NCI-H510A treated with DMSO at 0.1 percent for 48 hours (cell line): Measurements from ENCODE around the gene CPNE4.
"Not testable (repeated sequence)": the region's sequence is repeated elsewhere in the genome, so short reads cannot be mapped to it uniquely, and the experiment has no call there.

Experiments used
- DNase-seq: peaks from one replicate; lab custom pipeline; 2025; lab: John Stamatoyannopoulos, UW

The CPNE4 gene

DNA sequence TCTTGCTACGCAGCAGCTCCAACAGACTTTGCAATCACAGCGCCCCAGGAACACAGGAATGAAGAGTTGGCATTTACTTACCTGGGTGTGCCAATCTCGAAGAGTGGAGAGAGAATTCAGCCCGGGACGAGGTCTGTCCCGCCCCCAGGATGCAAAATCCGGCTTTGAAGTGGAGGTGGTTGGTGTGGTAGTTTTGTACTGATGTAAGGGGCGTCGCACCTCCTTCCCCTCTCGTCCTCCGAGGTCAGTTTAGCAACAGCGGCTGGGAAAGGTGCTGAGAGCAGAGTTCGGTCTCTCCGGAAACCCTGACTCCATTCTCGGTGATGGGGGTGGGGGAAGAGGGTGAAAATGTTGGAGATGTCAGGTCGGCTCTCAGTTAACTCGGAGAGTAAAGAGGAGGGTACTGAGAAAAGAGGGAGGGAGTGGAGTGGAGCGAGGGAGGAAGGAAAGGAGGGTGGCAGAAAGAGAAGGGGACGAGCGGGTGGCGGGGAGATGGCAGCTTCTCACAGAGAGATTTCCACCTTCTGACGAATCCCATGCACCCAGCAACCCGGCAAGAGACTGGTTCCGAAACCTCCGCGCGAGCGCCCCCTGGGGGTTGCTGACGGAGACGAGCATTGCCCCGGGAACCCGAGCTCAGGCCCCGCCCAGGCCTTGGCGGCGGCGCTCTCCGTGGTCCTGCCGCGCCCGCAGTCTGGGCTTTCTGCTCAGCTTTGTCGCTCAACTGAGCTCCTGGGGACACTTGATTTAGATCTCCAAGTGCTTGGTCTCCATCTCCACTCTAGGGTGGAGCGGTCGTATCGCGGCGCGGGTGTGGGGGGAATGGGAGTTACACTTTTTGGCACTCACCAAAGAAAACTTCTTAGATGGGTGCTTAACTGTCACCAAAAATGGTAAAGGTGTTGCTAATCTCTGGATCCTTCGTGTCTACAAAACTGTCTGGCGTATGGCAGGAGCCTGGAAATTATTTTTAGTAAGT, at the start of gene CPNE4:
TSS of gene CPNE4 (minus strand) at position 529 of the 979 bp plus-strand sequence.
- DNase-seq: peak; percentile 83

DNA sequence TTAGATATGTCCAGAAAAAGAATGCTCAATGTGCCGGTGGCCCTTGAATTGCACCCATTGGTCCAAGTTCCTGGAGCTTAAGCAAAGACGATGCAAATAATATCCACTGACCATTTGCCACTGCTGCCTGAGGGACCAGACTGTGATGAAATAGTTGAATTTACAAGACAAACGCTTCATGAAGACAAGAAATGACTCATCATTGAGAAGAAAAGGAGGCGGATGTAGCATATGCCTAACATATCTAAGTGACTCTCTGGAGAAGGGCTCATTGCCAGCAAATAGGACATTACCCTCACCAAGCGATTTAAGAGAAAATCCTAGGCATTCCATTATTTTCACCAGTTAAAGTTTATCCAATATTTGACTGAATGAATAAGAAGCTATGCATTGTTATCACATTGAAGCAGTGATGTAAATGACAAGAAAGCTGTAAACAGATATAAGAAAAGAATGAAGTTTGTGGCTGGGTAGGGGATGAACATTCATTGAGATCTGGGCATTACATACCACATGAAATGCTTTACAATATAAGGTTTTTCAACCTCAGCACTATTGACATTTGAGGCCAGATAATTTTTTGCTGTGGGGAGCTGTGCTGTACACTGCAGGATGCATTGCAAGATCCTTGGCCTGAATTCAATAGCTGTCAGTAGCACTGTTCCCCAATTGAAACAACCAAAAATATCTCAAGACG, 48.9 kb upstream of the CPNE4 start:
- no peak for DNase-seq

DNA sequence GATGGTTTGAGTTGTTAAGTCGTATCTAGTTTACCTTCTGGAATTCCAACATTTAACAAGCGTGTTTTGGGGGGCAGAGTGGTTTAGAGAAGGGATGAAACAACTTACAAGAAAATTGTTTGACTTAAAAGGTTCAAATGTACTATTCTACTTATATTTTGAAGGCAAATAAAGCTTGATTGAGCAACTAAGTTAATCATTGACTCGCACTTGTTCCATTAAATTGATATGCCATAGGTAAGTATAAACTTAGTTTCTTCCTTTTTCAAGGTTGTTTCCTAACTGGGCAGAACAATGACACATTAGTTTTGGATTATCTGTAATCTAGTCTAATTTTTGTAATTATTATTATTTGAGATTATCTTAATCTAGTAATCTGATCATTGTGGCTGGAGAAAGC, 48.3 kb upstream of the CPNE4 start:
- no peak for DNase-seq

DNA sequence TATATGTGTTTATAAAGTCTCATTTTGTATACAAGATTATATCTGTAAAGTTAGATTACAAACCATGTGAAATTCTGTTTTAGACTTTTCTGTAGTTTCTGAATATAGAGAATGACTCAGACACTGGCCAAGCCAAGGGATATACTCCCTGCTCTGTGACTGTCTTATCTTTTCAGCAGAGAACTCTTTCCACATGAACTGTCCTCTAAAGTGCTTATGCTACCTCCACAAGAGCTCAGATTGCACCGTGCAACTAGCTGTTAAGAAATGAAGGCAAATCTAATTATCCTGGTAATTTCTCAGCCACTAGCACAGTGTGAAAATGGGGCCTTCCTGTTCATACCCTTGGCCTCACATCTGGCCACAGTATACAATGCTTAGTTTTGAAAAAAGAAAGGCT, 44.3 kb upstream of the CPNE4 start:
- DNase-seq: no peak

DNA sequence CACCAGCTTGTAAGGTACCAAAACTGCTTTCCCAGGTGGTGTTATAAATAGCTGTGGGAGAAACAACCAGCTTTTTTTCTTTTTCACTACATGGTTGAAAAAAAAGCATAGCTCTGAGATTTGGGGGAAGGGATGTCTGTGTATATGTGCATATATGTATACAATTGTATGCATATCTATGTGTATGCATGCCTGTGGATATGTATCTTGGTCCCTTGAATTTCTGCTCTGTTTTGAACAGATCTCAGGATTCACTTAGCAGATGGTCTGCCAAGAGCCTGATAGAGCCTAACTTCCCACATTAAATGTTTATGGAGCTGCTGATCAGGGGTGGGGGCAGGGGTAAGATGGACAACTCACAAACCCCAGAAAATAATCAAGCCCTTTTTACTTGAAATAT, 39.0 kb upstream of the CPNE4 start:
- DNase-seq: no peak

DNA sequence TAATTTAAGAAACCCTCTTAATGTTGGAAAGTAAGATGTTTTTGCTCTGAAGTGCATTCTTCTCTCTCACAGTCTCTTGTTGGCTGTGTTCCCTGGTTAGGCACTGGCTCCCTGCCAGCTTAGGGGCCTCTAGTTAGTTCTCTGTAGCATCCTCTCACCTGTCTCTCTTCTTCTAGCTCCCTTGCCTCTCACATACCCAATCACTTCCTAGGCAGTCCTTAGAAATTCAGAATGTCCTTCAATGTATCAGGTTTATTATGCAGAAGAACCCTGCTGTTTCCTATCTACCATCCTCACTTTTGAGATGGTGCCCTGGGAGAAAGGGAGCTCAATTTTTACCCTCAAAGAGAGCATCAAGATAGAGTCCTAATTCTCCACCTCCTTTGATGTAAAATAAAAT, 36.2 kb upstream of the CPNE4 start:
- DNase-seq: peak; percentile 31

DNA sequence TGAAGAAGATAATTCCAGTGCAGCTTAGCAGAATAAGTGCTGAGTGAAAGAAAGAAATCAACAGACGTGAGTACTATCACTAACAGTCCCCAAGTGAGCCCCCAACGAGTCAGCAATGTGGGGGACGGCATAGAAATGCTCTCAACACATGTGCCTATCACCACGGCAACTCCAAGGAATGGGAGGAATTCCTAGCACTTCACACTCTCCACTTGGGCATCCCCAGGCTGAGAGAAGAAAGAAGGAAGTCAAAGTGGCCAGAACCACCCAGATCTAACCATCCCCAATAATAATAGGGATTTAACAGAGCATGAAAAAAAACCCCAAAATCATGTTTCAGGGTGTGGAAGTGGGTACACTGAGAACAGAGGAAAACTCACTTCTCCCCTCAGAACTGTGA, 29.3 kb upstream of the CPNE4 start:
- no peak for DNase-seq

DNA sequence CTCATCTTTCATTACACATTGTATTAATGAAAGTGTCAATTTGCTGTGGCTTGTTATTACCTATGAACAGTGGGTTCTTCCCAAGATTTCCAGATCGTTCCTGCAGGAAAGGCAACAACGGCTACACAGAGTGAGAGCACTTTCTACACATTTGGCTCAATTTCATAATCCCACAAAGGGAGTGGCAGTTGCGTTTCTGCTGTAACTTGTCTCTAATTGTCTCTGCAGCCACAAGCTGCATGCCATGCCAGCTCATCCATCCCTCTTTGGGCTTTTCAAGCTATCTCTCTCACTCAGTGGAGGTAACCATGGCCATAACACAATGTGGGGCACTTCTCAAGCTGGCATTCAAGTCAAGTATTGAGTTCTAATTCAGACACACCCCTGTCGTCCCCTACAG, 27.7 kb upstream of the CPNE4 start:
- no peak for DNase-seq

DNA sequence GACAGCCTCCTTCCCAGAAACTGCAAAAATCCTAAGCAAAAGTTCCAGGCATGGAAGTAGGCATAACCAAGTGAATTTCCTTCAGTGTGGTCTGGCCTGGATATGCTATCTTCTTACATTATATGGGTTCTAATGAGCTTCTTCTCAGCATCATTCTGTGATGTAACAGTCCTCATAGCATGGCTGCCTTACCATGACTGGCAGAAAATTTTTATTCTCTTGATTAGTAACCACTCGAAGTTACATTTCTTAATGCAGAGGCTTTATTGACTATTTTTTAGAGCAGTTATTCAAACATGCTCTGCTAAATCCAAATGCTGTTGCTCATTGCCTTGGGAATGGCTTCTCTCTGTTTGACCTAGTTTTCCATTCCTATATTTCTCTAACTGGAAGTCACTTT, 21.1 kb upstream of the CPNE4 start:
- DNase-seq: no peak

DNA sequence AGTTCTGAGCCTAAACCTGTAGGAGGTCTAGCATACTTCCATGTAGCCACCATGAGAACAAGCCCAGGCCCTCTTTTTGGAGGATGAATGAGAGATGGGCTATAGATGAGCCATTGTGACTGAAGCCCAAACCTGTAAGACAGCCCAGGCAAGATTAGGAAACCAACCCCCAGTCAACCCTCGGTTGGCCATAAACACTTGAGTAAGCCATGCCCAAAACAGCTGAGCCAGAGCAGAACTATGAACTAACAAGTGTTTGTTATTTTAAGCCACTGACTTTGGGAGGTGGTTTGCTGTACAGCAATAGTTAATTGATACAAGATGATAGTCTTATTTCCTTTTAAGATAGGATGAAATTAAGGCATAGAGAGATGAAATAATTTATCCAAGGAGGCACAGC, 12.4 kb upstream of the CPNE4 start:
- DNase-seq: no peak

DNA sequence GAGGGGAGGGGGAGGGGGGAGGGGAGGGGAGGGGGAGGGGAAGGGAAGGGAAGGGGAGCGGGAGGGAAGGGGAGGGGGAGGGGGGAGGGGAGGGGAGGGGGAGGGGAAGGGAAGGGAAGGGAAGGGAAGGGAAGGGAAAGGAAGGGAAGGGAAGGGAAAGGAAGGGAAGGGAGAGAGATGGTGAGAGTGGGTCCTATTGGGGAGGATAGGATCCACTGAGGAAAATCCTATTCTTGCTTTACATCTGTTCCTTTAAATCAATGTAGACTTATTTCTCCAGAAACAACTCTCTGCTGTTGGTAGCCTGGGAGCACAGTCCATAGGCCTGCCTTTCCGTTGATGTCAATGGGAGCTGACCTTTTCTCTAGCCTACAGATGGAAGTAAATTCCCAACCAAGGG, 10.1 kb upstream of the CPNE4 start:
- DNase-seq: not testable (repeated sequence)

DNA sequence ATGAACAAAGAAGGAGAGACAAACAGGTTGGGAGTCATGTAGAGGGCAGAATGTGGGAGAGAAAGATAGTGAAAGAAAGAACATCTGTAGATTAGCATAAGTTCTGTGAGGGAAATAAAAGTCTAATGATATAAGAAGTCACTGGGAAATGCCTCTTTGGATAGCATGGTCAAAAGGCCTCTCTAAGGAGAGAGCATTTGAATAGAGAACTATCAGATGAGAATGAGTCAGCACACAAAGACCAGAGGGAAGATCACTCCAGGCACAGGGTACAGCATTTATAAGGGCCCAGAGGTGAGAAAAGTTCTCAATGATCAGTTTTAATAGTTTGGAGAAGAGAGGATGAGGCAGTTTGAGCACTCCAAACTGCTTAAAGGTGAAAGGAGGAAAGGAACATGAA, 7.9 kb upstream of the CPNE4 start:
- DNase-seq: no peak

DNA sequence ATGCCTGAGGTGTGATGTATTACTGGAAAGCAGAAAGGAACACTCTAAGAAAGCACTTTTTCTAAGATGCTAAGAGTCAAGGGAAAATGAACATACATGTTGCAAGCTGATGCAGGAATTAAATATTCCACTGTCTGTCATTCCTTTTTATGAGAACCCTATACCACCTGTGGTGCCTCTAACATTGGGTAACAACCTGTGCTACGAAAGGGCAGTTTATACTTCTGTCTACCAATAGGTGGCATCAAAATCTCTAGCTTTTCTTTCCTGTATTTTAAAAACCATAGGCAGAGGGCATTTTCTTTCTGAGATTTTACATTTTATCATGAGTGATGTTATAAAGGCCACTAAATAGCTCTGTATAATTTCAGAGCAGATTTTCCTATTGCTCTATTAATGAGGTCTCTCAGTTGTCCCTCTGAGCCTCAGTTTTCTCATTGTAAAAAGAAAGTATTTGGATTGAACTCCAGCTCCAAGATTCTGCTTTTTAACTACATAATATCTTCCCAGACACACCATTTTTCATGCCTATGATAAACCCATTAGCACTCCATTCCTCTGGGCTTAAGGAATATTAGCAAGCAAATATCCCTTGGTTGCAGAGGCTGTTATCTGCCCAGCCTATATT, 3.5 kb upstream of the CPNE4 start:
- DNase-seq: peak; percentile 41

DNA sequence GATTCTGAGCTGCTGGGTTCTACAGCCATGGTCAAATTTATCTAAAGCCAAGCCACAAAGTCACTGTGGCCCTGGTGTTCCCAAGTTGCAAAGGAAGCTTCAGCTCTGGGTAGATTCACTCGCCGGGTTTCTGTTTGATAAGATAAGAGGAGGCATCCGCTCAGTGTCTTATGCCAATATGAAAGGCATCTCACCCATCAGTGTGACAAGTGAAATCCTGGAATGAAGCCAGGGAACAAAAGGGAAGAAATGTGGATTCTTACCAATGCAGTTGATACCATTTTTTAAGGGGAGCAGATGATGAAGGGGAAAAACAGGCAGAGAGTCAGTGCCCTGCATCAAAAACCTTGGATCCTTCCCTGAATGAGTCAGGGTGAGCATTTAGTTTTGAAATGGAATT, 2.8 kb upstream of the CPNE4 start:
- no peak for DNase-seq

DNA sequence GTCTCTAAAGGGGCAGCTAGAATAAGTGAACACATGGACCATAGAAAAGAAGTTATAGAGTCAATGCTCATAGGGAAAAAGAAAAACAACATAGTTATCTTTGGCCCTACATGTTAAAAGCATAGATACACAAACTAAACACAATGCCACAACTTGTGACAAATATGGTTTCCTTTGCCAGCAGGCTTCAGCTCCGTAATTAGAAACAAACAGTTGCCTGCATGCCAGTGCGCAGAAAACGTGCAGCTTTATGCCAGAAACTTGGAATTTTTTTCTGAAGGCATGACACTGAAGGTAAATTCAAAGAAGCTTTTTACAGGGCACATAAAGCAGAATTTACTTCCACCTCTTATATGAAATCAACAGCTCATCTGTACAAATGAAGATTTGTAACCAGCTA, 2.2 kb upstream of the CPNE4 start:
- DNase-seq: no peak

DNA sequence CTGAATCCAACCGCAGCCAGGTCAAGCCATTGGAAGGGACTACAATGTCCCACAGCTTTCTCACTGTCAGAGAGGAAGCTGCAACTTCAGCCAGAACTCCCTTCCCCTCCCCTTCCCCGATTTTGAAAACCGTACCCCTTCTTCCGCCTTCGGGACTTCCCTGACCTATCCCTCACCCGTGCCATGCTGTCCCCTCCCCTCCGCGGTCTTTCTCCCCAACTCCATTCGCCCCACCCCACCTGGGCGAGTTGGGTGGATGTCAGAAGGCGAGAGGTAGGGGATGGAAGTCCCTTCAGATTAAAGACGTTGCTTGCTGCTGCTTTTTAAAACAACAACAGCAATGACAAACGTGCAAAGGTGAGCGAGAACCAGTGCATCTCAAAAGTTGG, 723 bp downstream of the CPNE4 start:
- no peak for DNase-seq

DNA sequence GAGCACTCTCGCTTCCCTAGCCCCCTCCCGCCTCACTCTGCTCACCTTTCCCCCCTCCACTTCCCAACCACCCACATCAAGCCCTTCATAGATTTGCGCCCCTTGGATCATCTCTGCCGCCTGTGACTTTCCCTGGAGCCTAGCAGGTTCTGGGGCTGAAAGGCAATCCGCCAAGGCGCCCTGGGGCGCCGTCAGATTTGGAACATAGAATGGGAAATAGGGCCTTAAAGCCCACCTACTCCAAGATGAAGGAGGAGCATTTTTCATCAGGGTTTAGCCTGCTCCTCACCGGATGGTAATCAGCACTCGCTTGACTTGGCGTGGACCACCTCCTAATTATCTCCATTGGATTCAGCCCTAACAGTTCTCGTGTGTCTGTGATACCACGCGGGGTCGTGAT, 1.3 kb downstream of the CPNE4 start:
- DNase-seq: no peak

DNA sequence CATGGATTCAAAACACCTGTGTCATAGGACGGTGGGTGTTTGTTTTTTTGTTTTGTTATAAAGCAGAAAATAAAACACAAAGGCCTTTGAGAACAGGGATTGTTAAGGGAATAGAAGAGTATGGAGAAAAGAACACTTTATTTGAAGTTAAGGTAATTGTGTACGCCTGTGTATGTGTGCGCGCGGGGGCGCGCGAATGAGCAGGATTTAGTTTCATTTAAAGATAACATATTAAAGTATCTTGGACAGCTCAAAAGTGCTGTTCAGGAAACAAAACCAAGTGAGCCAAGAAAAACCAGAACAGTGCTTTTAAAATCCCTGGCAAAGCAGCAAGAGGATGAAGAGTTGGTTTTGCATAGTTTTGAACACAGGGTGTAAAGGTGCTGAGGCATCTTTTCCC, 1.9 kb downstream of the CPNE4 start:
- no peak for DNase-seq

DNA sequence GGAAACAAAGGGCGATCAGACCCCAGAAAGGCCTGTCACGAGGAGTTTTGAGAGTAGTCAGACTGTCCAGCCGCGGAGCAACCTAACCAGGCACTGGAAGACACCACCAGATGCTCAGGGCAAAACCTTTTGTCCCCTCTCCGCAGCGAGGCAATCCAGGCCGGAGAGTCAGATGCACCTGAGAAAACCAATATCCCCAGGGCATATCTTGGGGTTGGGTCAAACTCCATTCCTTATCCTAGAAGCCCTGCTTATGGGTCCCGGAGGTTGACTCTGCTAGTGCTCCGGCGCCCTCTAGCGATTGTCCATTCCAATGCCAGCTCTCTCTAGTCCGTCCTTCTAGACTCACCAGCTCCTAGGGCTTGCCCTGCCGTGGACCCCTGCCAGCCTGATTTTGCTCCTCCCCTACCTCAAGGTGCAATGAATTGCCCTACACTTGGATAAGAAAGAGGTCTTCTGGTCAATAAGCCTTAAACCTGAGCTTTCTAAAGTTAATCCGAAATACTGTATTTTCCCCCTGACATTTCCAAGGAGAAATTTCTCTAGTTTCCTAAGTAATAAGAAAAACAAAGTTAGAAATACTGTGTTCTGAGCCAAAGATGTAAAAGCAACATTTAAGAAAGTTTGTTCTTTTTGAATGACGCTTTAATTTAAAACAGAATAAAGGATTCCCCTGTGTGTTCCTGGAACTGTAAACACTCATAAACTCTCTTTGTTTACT, 5.5 kb downstream of the CPNE4 start:
- DNase-seq: peak; percentile 81

DNA sequence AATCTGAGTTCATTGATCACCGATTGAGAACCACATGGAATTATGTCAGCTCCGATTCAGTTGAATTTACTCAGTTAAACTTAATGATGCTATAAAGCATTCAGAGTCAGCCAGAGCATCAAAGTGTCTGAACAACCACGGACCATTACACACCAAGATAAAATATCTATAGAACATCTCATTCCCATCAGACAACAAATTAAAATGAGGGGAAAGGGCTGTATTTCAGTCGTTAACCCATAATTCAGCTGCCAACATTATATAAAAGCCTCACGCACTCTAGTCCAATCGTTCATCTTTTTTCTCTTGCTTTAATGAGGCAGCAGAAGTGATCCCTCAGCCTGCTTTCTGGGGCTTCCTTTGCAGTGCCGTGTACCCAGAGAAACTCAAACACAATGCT, 11.9 kb downstream of the CPNE4 start:
- DNase-seq: no peak

DNA sequence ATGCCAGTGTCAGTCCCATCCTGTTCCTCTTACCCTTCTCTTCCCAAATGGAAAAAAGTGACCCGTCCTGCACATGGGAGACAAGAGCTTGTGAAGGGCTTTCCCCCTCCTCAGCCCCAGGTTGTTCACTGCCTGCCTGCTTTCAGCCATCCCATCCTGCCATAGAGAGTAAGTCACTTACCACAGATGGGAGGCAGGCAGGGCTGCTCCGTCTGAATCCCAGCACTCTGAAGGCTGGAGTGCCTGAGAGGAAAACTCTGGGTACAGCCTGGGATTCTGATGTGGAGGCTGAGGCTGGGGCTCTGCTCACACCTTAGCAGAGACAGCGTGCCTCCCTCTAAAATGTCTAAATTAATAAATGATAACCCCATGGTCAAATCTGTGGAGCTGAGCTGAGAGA, 14.8 kb downstream of the CPNE4 start:
- no peak for DNase-seq

DNA sequence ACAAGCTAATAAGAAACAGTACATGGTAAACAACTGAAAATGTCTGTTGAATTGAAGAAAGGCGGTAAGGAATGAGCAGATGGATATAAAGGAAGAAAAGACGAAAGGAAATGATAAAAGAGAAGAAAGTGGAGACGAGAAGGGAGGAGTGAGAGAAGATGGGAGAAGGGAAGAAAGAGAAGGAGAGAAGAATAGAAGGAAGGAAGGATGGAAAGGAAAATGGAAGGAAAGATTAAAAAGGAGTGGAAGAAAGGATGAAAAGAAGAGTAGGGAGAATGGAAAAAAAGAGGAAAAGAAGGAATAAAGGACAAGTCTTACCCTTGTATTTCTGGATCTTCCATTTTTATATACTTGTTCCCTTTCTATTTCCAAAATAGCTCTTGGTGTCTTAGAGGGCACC, 17.7 kb downstream of the CPNE4 start:
- no peak for DNase-seq
